Measurements from ENCODE around the gene ODAM. TPM values are rescaled to one million over a fixed set of nuclear protein-coding genes. Genes with fewer than 3 reads are reported as not detected.
"Not testable (repeated sequence)": the region's sequence is repeated elsewhere in the genome, so short reads cannot be mapped to it uniquely, and the experiment has no call there.

Gene ODAM
- polyA plus RNA-seq, 3 donors from 2014 or later, result not detected

DNA sequence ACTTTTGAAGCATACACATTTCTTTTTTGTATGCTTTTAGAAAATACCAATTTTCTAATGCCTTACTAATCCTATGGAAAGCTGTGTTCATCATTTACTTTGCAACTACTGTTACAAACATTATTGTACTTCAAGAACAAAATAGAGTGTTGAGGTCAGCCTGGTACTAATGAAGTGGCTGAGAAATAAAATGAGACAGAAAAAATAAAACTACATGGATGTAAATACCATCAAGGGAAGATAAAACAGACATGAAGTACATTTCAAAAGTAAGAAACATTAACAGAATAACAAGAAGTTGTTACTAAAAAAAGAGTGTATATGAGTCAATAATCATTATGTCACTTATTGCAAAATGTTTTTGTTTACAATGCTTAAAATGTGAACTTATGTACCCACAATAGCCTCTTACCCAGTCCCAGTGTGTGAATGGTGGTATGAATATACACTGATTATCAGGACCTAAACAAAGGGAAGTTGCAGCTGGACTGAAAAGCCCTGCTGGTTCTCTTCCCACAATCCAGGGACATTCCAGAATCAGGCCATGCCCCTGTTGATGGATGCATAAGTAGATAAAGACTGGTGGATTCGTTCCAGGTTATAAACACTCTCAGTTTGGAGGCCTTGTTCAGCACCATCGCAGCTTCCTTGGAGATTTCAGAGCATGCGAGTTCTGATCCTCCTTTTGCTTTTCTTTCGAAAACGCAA, 44.5 kb downstream of the ODAM start:
- Mint-ChIP-seq H3K4me1 (no peaks in the 10 kb centered on the region), H3K27ac (no peak overlapping the region), H3K27me3 (ENCODE audit: low read depth in 3 of 3) (peaks cover 0 to 1% (median 0%) of the 10 kb centered on the region in 3 donors), H3K36me3 (no peaks in the 10 kb centered on the region), H3K4me3 (no peak overlapping the region), H3K9me3 (peaks cover 0 to 5% (median 0%) of the 10 kb centered on the region in 6 donors)
- DNase-seq, result no peak

GRCh38 chr4:70242297-70242696, 46.8 kb downstream of the ODAM start, which contains the start of gene CSN3:
Gene CSN3 (plus strand): TSS chr4:70242597. CDS start chr4:70244820, 2,223 bp downstream.
- H3K9me3 Mint-ChIP-seq; H3K4me1 Mint-ChIP-seq; DNase-seq; H3K27ac Mint-ChIP-seq; H3K4me3 Mint-ChIP-seq; H3K36me3 Mint-ChIP-seq; H3K27me3 Mint-ChIP-seq (ENCODE audit: low read depth in 3 of 3): not testable (repeated sequence)

- H3K27ac Mint-ChIP-seq, result no peak overlapping the region
- DNase-seq, result no peak
- H3K4me3 Mint-ChIP-seq, result no peak overlapping the region
- no peaks in the 10 kb centered on the region for H3K36me3 Mint-ChIP-seq
- peaks cover 0 to 8% (median 0%) of the 10 kb centered on the region in 6 donors for H3K9me3 Mint-ChIP-seq
- peaks cover 0 to 1% (median 0%) of the 10 kb centered on the region in 3 donors for H3K27me3 Mint-ChIP-seq (ENCODE audit: low read depth in 3 of 3)
- H3K4me1 Mint-ChIP-seq, result no peaks in the 10 kb centered on the region
These were observed 47.6 kb downstream of the ODAM start for GRCh38 chr4:70243091-70243490.

- no peaks in the 10 kb centered on the region for H3K4me1 Mint-ChIP-seq
- H3K27me3 Mint-ChIP-seq (ENCODE audit: low read depth in 3 of 3), result peaks cover 0 to 1% (median 0%) of the 10 kb centered on the region in 3 donors
- no peak overlapping the region for H3K4me3 Mint-ChIP-seq
- DNase-seq, result no peak
- no peak overlapping the region for H3K27ac Mint-ChIP-seq
- no peaks in the 10 kb centered on the region for H3K36me3 Mint-ChIP-seq
- H3K9me3 Mint-ChIP-seq, result peaks cover 0 to 15% (median under 1%) of the 10 kb centered on the region in 6 donors
These were observed 55.9 kb downstream of the ODAM start for GRCh38 chr4:70251250-70251944.

GRCh38 chr4:70251945-70252277, 56.4 kb downstream of the ODAM start:
- H3K36me3 Mint-ChIP-seq, result no peaks in the 10 kb centered on the region
- H3K4me3 Mint-ChIP-seq, result no peak overlapping the region
- no peak for DNase-seq
- H3K27me3 Mint-ChIP-seq (ENCODE audit: low read depth in 3 of 3), result peaks cover 0 to 1% (median 0%) of the 10 kb centered on the region in 3 donors
- peaks cover 0 to 15% (median under 1%) of the 10 kb centered on the region in 6 donors for H3K9me3 Mint-ChIP-seq
- no peaks in the 10 kb centered on the region for H3K4me1 Mint-ChIP-seq
- no peak overlapping the region for H3K27ac Mint-ChIP-seq

Other genes with a start within 250 kb of the ODAM start
- gene CSN2, start 230.0 kb upstream of the ODAM start, polyA plus RNA-seq, result not detected
- not detected for gene STATH, start 199.8 kb upstream of the ODAM start, polyA plus RNA-seq
- gene HTN3, start 167.3 kb upstream of the ODAM start, polyA plus RNA-seq, result not detected
- gene HTN1, start 145.3 kb upstream of the ODAM start, polyA plus RNA-seq, result not detected
- gene PRR27, start 41.5 kb upstream of the ODAM start, polyA plus RNA-seq, result not detected
- not detected for gene FDCSP, start 30.4 kb downstream of the ODAM start, polyA plus RNA-seq
- gene CSN3, start 46.9 kb downstream of the ODAM start, polyA plus RNA-seq, result not detected
- not detected for gene CABS1, start 139.3 kb downstream of the ODAM start, polyA plus RNA-seq
- gene SMR3A, start 165.0 kb downstream of the ODAM start, polyA plus RNA-seq, result not detected
- not detected for gene SMR3B, start 187.4 kb downstream of the ODAM start, polyA plus RNA-seq
- gene OPRPN, start 202.2 kb downstream of the ODAM start, polyA plus RNA-seq, result not detected